Measurements from ENCODE around the gene KAT2A. TPM values are rescaled to one million over a fixed set of nuclear protein-coding genes. Genes with fewer than 3 reads are reported as not detected.

The KAT2A gene
- polyA plus RNA-seq, 3 donors, result 1.9 to 68.7 (median 2.0) TPM

GRCh38 chr17:42165751-42166150 lies 44.6 kb upstream of the KAT2A start:
- no peak for TF ChIP-seq CTCF (IDR thresholded peaks at IDR 0.05)
- no peak for DNase-seq

GRCh38 chr17:42163696-42164407 lies 42.7 kb upstream of the KAT2A start:
- no peaks in the 10 kb centered on the region for H3K27me3 ChIP-seq (ENCODE audit: control insufficient read depth in 2 of 2, insufficient read depth in 2 of 2, low read length in 2 of 2)
- TF ChIP-seq CTCF (IDR thresholded peaks at IDR 0.05), result no peak
- no peaks in the 10 kb centered on the region for H3K9me3 ChIP-seq (replicated peaks in 1 of 2; ENCODE audit: control insufficient read depth in 1 of 2, insufficient read depth in 1 of 2, low read length in 2 of 2)
- DNase-seq, result no peak
- H3K36me3 Mint-ChIP-seq, result no peaks in the 10 kb centered on the region
- H3K4me3 ChIP-seq (replicated peaks in 1 of 3; ENCODE audit: low read depth in 2 of 3, low read length in 3 of 3), result no peak overlapping the region
- H3K4me1 ChIP-seq (ENCODE audit: control insufficient read depth in 1 of 2, insufficient read depth in 2 of 2, low read length in 2 of 2), result peaks cover 34 to 46% of the 10 kb centered on the region in 2 donors
- H3K9ac ChIP-seq (ENCODE audit: insufficient read depth, low read length, poor library complexity, severe bottlenecking), result no peak overlapping the region
- no peak overlapping the region for H3K4me3 Mint-ChIP-seq
- peaks cover 37% of the 10 kb centered on the region for H3K4me1 Mint-ChIP-seq
- H4K20me1 ChIP-seq (ENCODE audit: insufficient read depth, low read length), result no peaks in the 10 kb centered on the region
- peaks cover 0 to 2% (median 0%) of the 10 kb centered on the region in 7 donors for H3K9me3 Mint-ChIP-seq
- intact Hi-C loops (cut with micrococcal nuclease), result no loop called here
- peaks cover 1 to 5% (median 2%) of the 10 kb centered on the region in 3 donors for H3K27me3 Mint-ChIP-seq (ENCODE audit: low read depth in 3 of 3)
- WGBS (ENCODE audit: insufficient coverage), result 82% methylated on average over 7 of the region's 22 CpGs
- no peaks in the 10 kb centered on the region for H3K79me2 ChIP-seq (ENCODE audit: insufficient read depth, low read length)
- no peak overlapping the region for H3K27ac ChIP-seq (ENCODE audit: low read depth in 1 of 2, low read length in 2 of 2)
- no peaks in the 10 kb centered on the region for H3K36me3 ChIP-seq (replicated peaks in 1 of 2; ENCODE audit: control insufficient read depth in 1 of 2, insufficient read depth in 2 of 2, low read length in 2 of 2)
- H3K27ac Mint-ChIP-seq, result no peak overlapping the region
- no peak overlapping the region for H3K4me2 ChIP-seq (replicated peaks; ENCODE audit: extremely low read depth, low read length, poor library complexity, severe bottlenecking)
- H2AFZ ChIP-seq (ENCODE audit: insufficient read depth, low read depth, low read length, poor library complexity, severe bottlenecking), result no peak overlapping the region

More at GRCh38 chr17:42165751-42166150, 44.6 kb upstream of the KAT2A start:
- Histone ChIP-seq H3K4me3 (replicated peaks in 1 of 3; ENCODE audit: low read depth in 2 of 3, low read length in 3 of 3) (no peak overlapping the region), H3K27ac (ENCODE audit: low read depth in 1 of 2, low read length in 2 of 2) (no peak overlapping the region), H3K27me3 (ENCODE audit: control insufficient read depth in 2 of 2, insufficient read depth in 2 of 2, low read length in 2 of 2) (no peaks in the 10 kb centered on the region), H4K20me1 (ENCODE audit: insufficient read depth, low read length) (no peaks in the 10 kb centered on the region), H2AFZ (ENCODE audit: insufficient read depth, low read depth, low read length, poor library complexity, severe bottlenecking) (no peak overlapping the region), H3K4me1 (ENCODE audit: control insufficient read depth in 1 of 2, insufficient read depth in 2 of 2, low read length in 2 of 2) (peaks cover 34 to 43% of the 10 kb centered on the region in 2 donors), H3K4me2 (replicated peaks; ENCODE audit: extremely low read depth, low read length, poor library complexity, severe bottlenecking) (no peak overlapping the region), H3K9ac (ENCODE audit: insufficient read depth, low read length, poor library complexity, severe bottlenecking) (no peak overlapping the region), H3K9me3 (replicated peaks in 1 of 2; ENCODE audit: control insufficient read depth in 1 of 2, insufficient read depth in 1 of 2, low read length in 2 of 2) (no peaks in the 10 kb centered on the region), H3K79me2 (ENCODE audit: insufficient read depth, low read length) (no peaks in the 10 kb centered on the region), H3K36me3 (replicated peaks in 1 of 2; ENCODE audit: control insufficient read depth in 1 of 2, insufficient read depth in 2 of 2, low read length in 2 of 2) (no peaks in the 10 kb centered on the region)
- intact Hi-C loops (cut with micrococcal nuclease), result no loop called here
- H3K27me3 Mint-ChIP-seq (ENCODE audit: low read depth in 3 of 3), result peaks cover 1 to 5% (median 2%) of the 10 kb centered on the region in 3 donors
- H3K36me3 Mint-ChIP-seq, result no peaks in the 10 kb centered on the region
- peaks cover 0 to 2% (median 0%) of the 10 kb centered on the region in 7 donors for H3K9me3 Mint-ChIP-seq
- H3K27ac Mint-ChIP-seq, result no peak overlapping the region
- H3K4me1 Mint-ChIP-seq, result peaks cover 37% of the 10 kb centered on the region
- H3K4me3 Mint-ChIP-seq, result no peak overlapping the region
- 96% methylated on average over 4 of the region's 6 CpGs for WGBS (ENCODE audit: insufficient coverage)

Measured in CD14-positive monocyte (primary cell).